Thyroid gland (tissue), 4 donors: ENCODE data around the gene KTN1. TPM values are rescaled to one million over a fixed set of nuclear protein-coding genes. Genes with fewer than 3 reads are reported as not detected.

ENCODE experiments used
- DNase-seq, 2 donors: peaks; one replicate each; pipeline ENCODE4 v3.0.0-alpha.2; 2019
- H3K27ac ChIP-seq, 3 donors: fragments of 200-600 bp; sonication (generic); 1 replicate in 2 of 3; 2 replicates in 1 of 3; pipeline ENCODE4 v1.5.1; 2016 to 2019; ENCODE audit warnings: mild to moderate bottlenecking in 1 of 3, moderate library complexity in 1 of 3
- H3K27me3 ChIP-seq: fragments of 200-600 bp; sonication (generic); one replicate; pipeline ENCODE4 v1.5.1; 2019
- H3K36me3 ChIP-seq, 2 donors: fragments of 200-600 bp; sonication (generic); one replicate each; pipeline ENCODE4 v1.5.1; 2016 to 2019
- H3K4me1 ChIP-seq, 2 donors: fragments of 200-600 bp; sonication (generic); one replicate each; pipeline ENCODE4 v1.5.1; 2017 to 2019
- H3K4me3 ChIP-seq, 3 donors: fragments of 200-600 bp; sonication (generic); replicated peaks in 1 of 3; 1 replicate in 2 of 3; 2 replicates in 1 of 3; pipeline ENCODE4 v1.5.1; 2016; ENCODE audit warnings: mild to moderate bottlenecking in 1 of 3
- H3K9me3 ChIP-seq: fragments of 200-600 bp; sonication (generic); one replicate; pipeline ENCODE4 v1.5.1; 2017
- CTCF ChIP-seq, 6 experiments: fragments of 200-600 bp in 3 of 6; fragments of 450-650 bp in 3 of 6; sonication (generic) in 3 of 6; IDR thresholded peaks; one replicate each; pipeline ENCODE4 v1.5.1; 2016 to 2019; ENCODE audit warnings: antibody characterized with exemption in 6 of 6, mild to moderate bottlenecking in 2 of 6, inconsistent platforms in 1 of 6, moderate library complexity in 1 of 6
- POLR2A ChIP-seq, 2 donors: fragments of 450-650 bp; IDR thresholded peaks; one replicate each; pipeline ENCODE4 v1.6.1; 2017; ENCODE audit warnings: antibody characterized with exemption in 2 of 2, mild to moderate bottlenecking in 2 of 2, moderate library complexity in 1 of 2
- WGBS, 2 donors: methylation state at CpG; one replicate each; pipeline ENCODE4 v1.1.5; 2017; 5-methylcytosine and 5-hydroxymethylcytosine counted together
- intact Hi-C: fragments of 100-400 bp; cut with DNase I; formaldehyde crosslinking; loops from one replicate; pipeline ENCODE4 v1.15.1; 2023
- total RNA-seq, 4 donors: library from RNA; depleted of rRNA; stranded (reverse); fragments of >200 nt; gene quantifications; one replicate each; pipeline ENCODE4 v1.2.3, GENCODE V29; 2016

KTN1 gene
- total RNA-seq, 4 donors from 2014 or later: 164 to 222 (median 195) TPM

- H3K27ac ChIP-seq: peak overlapping the region; percentile 31 to 75 (median 59)
- no peaks in the 10 kb centered on the region for H3K9me3 ChIP-seq
- DNase-seq: no peak
- no peaks in the 10 kb centered on the region for H3K27me3 ChIP-seq
- H3K36me3 ChIP-seq: no peaks in the 10 kb centered on the region
- H3K4me1 ChIP-seq: peaks cover 35 to 46% of the 10 kb centered on the region in 2 donors
- intact Hi-C loops: loop anchor here (10.0 kb wide), 1 partner anchor 79 kb away; no protein-coding TSS in a partner anchor
- TF ChIP-seq POLR2A (IDR thresholded peaks at IDR 0.05) (no peak), CTCF (IDR thresholded peaks at IDR 0.05) (no peak)
- 13% methylated on average over 1 of the region's 1 CpG for WGBS, 2 donors
- no peak overlapping the region for H3K4me3 ChIP-seq
Measured at GRCh38 chr14:55605793-55606192, 25.8 kb downstream of the KTN1 start.

- intact Hi-C loops: loop anchor here (10.0 kb wide), 1 partner anchor 77 kb away; no protein-coding TSS in a partner anchor
- H3K4me3 ChIP-seq: no peak overlapping the region
- H3K27ac ChIP-seq: no peak overlapping the region
- WGBS, 2 donors: 90 to 92% methylated on average over 3 of the region's 3 CpGs
- TF ChIP-seq POLR2A (IDR thresholded peaks at IDR 0.05) (no peak), CTCF (IDR thresholded peaks at IDR 0.05) (no peak)
- H3K27me3 ChIP-seq: no peaks in the 10 kb centered on the region
- H3K9me3 ChIP-seq: no peaks in the 10 kb centered on the region
- no peak for DNase-seq
- peaks cover 49 to 55% of the 10 kb centered on the region in 2 donors for H3K4me1 ChIP-seq
- no peaks in the 10 kb centered on the region for H3K36me3 ChIP-seq
Measured at GRCh38 chr14:55607386-55607785, 27.4 kb downstream of the KTN1 start.

GRCh38 chr14:55609681-55610080 lies 29.7 kb downstream of the KTN1 start:
- no peak overlapping the region for H3K27ac ChIP-seq
- peaks cover 52 to 55% of the 10 kb centered on the region in 2 donors for H3K4me1 ChIP-seq
- TF ChIP-seq POLR2A (IDR thresholded peaks at IDR 0.05) (no peak), CTCF (IDR thresholded peaks at IDR 0.05) (no peak)
- intact Hi-C loops: loop anchor here (10.0 kb wide), 1 partner anchor 75 kb away; no protein-coding TSS in a partner anchor
- no peaks in the 10 kb centered on the region for H3K36me3 ChIP-seq
- H3K27me3 ChIP-seq: no peaks in the 10 kb centered on the region
- H3K9me3 ChIP-seq: no peaks in the 10 kb centered on the region
- no peak for DNase-seq
- 36 to 38% methylated on average over 4 of the region's 4 CpGs for WGBS, 2 donors
- no peak overlapping the region for H3K4me3 ChIP-seq

- DNase-seq: peak; percentile 64 to 68
- Histone ChIP-seq H3K4me3 (no peak overlapping the region), H3K36me3 (no peaks in the 10 kb centered on the region), H3K9me3 (no peaks in the 10 kb centered on the region), H3K4me1 (peaks cover 41 to 44% of the 10 kb centered on the region in 2 donors), H3K27me3 (no peaks in the 10 kb centered on the region), H3K27ac (peak overlapping the region in 1 of 3 donors; percentile 26)
- intact Hi-C loops: no loop called here
- TF ChIP-seq CTCF (IDR thresholded peaks at IDR 0.05): no peak
- TF ChIP-seq POLR2A (IDR thresholded peaks at IDR 0.05): no peak
- WGBS, 2 donors: 78 to 80% methylated on average over 12 of the region's 12 CpGs
Measured at GRCh38 chr14:55610713-55611370, 30.8 kb downstream of the KTN1 start.

GRCh38 chr14:55611859-55612258 lies 31.9 kb downstream of the KTN1 start:
- H3K4me1 ChIP-seq: peaks cover 31 to 40% of the 10 kb centered on the region in 2 donors
- no peak overlapping the region for H3K4me3 ChIP-seq
- DNase-seq: no peak
- H3K9me3 ChIP-seq: no peaks in the 10 kb centered on the region
- peaks cover 0 to 2% of the 10 kb centered on the region in 2 donors for H3K36me3 ChIP-seq
- H3K27ac ChIP-seq: no peak overlapping the region
- intact Hi-C loops: no loop called here
- TF ChIP-seq POLR2A (IDR thresholded peaks at IDR 0.05): no peak
- no peak for TF ChIP-seq CTCF (IDR thresholded peaks at IDR 0.05)
- H3K27me3 ChIP-seq: no peaks in the 10 kb centered on the region
